Progenitor cell of endocrine pancreas (in vitro differentiated cells): ENCODE data around the gene NCR3LG1. TPM values are rescaled to one million over a fixed set of nuclear protein-coding genes. Genes with fewer than 3 reads are reported as not detected.

Source experiments
- DNase-seq: peaks from one replicate; pipeline ENCODE4 v3.0.0; 2021; ENCODE audit warnings: low spot score; ENCODE audit not compliant: unreplicated experiment
- H3K27ac Mint-ChIP-seq: 2 replicates; pipeline ENCODE4 v1.8.0; 2021; ENCODE audit warnings: mild to moderate bottlenecking, moderate library complexity, mixed read lengths
- H3K27me3 Mint-ChIP-seq: 2 replicates; pipeline ENCODE4 v1.8.0; 2021; ENCODE audit warnings: mixed read lengths
- H3K36me3 Mint-ChIP-seq: 2 replicates; pipeline ENCODE4 v1.8.0; 2022; ENCODE audit warnings: mixed read lengths; ENCODE audit not compliant: insufficient read depth
- H3K4me1 Mint-ChIP-seq: 2 replicates; pipeline ENCODE4 v1.8.0; 2021; ENCODE audit warnings: low read depth, mixed read lengths
- H3K4me3 Mint-ChIP-seq: 2 replicates; pipeline ENCODE4 v1.8.0; 2021; ENCODE audit warnings: low read depth, mild to moderate bottlenecking, moderate library complexity, mixed read lengths
- H3K9me3 Mint-ChIP-seq: 2 replicates; pipeline ENCODE4 v1.8.0; 2021; ENCODE audit warnings: low read depth, mixed read lengths
- CTCF ChIP-seq: fragments of 200-600 bp; sonication (generic); IDR thresholded peaks from one replicate; pipeline ENCODE4 v1.5.0; 2021; ENCODE audit warnings: antibody characterized with exemption, mild to moderate bottlenecking; ENCODE audit not compliant: unreplicated experiment
- total RNA-seq: library from RNA; stranded (reverse); gene quantifications from 2 replicates; pipeline ENCODE4 v1.2.1, GENCODE V29; 2021

Gene NCR3LG1
- total RNA-seq, 1 donor from 2014 or later: 1.3 TPM

- Mint-ChIP-seq H3K4me3 (peak overlapping the region; percentile 65), H3K9me3 (peaks cover 4% of the 10 kb centered on the region), H3K36me3 (peaks cover 4% of the 10 kb centered on the region), H3K4me1 (peaks cover 15% of the 10 kb centered on the region), H3K27me3 (peaks cover 44% of the 10 kb centered on the region), H3K27ac (peak overlapping the region; percentile 80)
- peak; percentile 73 for TF ChIP-seq CTCF
- peak; percentile 34 for DNase-seq
Observed at GRCh38 chr11:17354601-17354991, 3.0 kb downstream of the NCR3LG1 start.

- H3K36me3 Mint-ChIP-seq: peaks cover 24% of the 10 kb centered on the region
Observed at GRCh38 chr11:17366495-17366894, 14.9 kb downstream of the NCR3LG1 start.

GRCh38 chr11:17368551-17368950 is 17.0 kb downstream of the NCR3LG1 start:
- no peak overlapping the region for H3K4me3 Mint-ChIP-seq
- DNase-seq: no peak
- H3K9me3 Mint-ChIP-seq: peaks cover 39% of the 10 kb centered on the region
- TF ChIP-seq CTCF: no peak
- H3K36me3 Mint-ChIP-seq: peaks cover 33% of the 10 kb centered on the region
- H3K27me3 Mint-ChIP-seq: no peaks in the 10 kb centered on the region
- H3K4me1 Mint-ChIP-seq: no peaks in the 10 kb centered on the region
- no peak overlapping the region for H3K27ac Mint-ChIP-seq

More at GRCh38 chr11:17366495-17366894, 14.9 kb downstream of the NCR3LG1 start:
- H3K27ac Mint-ChIP-seq: no peak overlapping the region
- peaks cover 33% of the 10 kb centered on the region for H3K9me3 Mint-ChIP-seq
- no peaks in the 10 kb centered on the region for H3K27me3 Mint-ChIP-seq
- DNase-seq: no peak
- no peak for TF ChIP-seq CTCF
- H3K4me1 Mint-ChIP-seq: no peaks in the 10 kb centered on the region
- no peak overlapping the region for H3K4me3 Mint-ChIP-seq

- Mint-ChIP-seq H3K36me3 (peaks cover 33% of the 10 kb centered on the region), H3K27me3 (no peaks in the 10 kb centered on the region), H3K4me3 (no peak overlapping the region), H3K27ac (no peak overlapping the region), H3K9me3 (peaks cover 39% of the 10 kb centered on the region), H3K4me1 (no peaks in the 10 kb centered on the region)
- DNase-seq: no peak
- TF ChIP-seq CTCF: no peak
Observed at GRCh38 chr11:17369094-17369493, 17.5 kb downstream of the NCR3LG1 start.

- TF ChIP-seq CTCF: no peak
- DNase-seq: no peak
- no peaks in the 10 kb centered on the region for H3K4me1 Mint-ChIP-seq
- H3K27me3 Mint-ChIP-seq: no peaks in the 10 kb centered on the region
- H3K4me3 Mint-ChIP-seq: no peak overlapping the region
- H3K27ac Mint-ChIP-seq: no peak overlapping the region
- H3K36me3 Mint-ChIP-seq: peaks cover 34% of the 10 kb centered on the region
- H3K9me3 Mint-ChIP-seq: peaks cover 42% of the 10 kb centered on the region
Observed at GRCh38 chr11:17369684-17370243, 18.2 kb downstream of the NCR3LG1 start.
